A549 (cell line): ENCODE measurements around the gene ACER2.

ENCODE experiments used
- CTCF ChIP-seq: fragments of >200 bp; sonication (Bioruptor Twin); formaldehyde crosslinking; IDR thresholded peaks from 3 replicates; pipeline ENCODE4 v1.5.1; 2016
- EP300 ChIP-seq, 2 experiments: fragments of >200 bp; sonication (Bioruptor Twin); formaldehyde crosslinking; IDR thresholded peaks; 2 replicates in 1 of 2; 3 replicates in 1 of 2; pipeline ENCODE4 v1.6.1; 2016 to 2017
- REST ChIP-seq: fragments of 200-600 bp; sonication (generic); IDR thresholded peaks from 2 replicates; pipeline ENCODE4 v1.6.1; 2016; ENCODE audit warnings: antibody characterized with exemption, mild to moderate bottlenecking, moderate library complexity
- RFX5 ChIP-seq: fragments of 450-650 bp; IDR thresholded peaks from 2 replicates; pipeline ENCODE4 v1.7.1; 2014; ENCODE audit warnings: antibody characterized with exemption, mild to moderate bottlenecking, moderate library complexity
- ZC3H11A ChIP-seq: fragments of 450-650 bp; IDR thresholded peaks from 2 replicates; pipeline ENCODE4 v1.6.1; 2014; ENCODE audit warnings: antibody characterized with exemption, mild to moderate bottlenecking

GRCh38 chr9:19416143-19416542 lies 7.3 kb downstream of the ACER2 start:
- TF ChIP-seq EP300 (IDR thresholded peaks at IDR 0.05) (no peak), CTCF (no peak), RFX5 (no peak), ZC3H11A (no peak), REST (no peak)
